Astrocyte of the spinal cord (primary cell): ENCODE results near the gene RGS3.

Source experiments
- DNase-seq: peaks from one replicate; pipeline ENCODE4 v3.0.0; 2011; ENCODE audit warnings: low read depth, low spot score
- H3K4me3 ChIP-seq: 2 replicates; pipeline ENCODE4 v1.5.1; 2011; ENCODE audit warnings: low read depth, mild to moderate bottlenecking, low read length, moderate library complexity
- CTCF ChIP-seq: IDR thresholded peaks from 2 replicates; pipeline ENCODE4 v1.5.1; 2012; ENCODE audit warnings: low read depth, mild to moderate bottlenecking, low read length, inconsistent platforms
- in situ Hi-C: cut with HindIII; loops from 2 replicates; pipeline ENCODE4 v1.10.0; 2017; ENCODE audit warnings: low sequenced_read_pairs

RGS3 gene

DNA sequence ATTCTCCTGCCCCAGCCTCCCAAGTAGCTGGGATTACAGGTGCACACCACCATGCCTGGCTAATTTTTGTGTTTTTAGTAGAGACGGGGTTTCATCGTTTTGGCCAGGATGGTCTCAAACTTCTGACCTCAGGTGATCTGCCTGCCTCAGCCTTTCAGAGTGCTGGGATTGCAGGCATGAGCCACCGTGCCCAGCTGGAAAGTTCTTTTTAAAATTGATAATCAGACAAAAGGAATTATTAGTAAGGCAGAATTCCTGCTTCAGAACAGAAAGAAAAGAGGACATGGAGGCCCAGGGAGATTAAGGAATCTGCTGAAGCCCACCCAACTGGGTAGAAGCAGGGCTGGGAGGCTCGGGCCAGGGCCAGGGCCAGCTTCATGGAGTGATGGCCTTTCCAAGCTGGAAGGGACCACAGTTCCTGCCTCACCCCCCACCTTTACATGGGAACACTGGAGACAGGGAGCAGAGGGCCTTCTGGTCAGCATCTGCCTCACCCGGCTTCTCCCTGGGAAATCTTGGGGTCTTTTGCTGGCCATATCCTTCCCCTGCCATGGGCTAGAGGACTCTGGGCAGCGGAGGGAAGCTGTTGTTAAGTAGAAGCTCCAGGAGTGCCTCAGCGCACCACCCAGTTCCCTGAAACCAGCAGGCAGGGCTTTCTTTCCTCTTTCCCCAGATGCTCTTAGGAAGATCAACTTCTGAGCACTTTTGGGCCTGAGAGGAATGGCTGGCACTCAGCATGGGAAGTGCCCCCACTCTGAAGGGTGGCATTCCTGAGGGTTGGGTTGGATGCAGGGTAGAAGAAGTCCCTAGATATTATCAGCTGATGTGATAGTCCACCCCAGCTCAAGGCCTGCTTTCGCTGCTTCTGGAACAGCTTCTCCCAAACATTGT is 70.1 kb downstream of the RGS3 start:
- in situ Hi-C loops, result no loop called here
- no peak for TF ChIP-seq CTCF
- H3K4me3 ChIP-seq, result no peak overlapping the region
- no peak for DNase-seq

- in situ Hi-C loops, result no loop called here
- no peak overlapping the region for H3K4me3 ChIP-seq
- no peak for TF ChIP-seq CTCF
- no peak for DNase-seq
These were observed 72.2 kb downstream of the RGS3 start for GRCh38 chr9:113535756-113536155.

DNA sequence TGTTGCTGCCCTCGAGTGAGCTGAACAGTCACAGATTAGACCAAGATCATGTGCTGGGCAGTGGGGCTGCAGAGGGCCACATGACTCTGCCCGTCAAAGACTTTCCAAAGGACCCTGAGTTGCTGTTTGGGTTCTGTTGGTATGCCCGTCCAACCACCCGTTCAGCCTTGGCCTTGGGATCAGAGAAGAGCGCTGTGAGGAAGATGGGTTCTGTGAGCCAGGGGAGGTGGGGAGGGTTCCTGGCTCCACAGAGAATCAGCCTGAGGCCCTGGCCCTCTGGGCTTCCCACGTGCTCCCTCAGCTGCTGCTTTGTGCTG is 72.6 kb downstream of the RGS3 start:
- no peak for TF ChIP-seq CTCF
- in situ Hi-C loops, result no loop called here
- DNase-seq, result no peak
- H3K4me3 ChIP-seq, result no peak overlapping the region

DNA sequence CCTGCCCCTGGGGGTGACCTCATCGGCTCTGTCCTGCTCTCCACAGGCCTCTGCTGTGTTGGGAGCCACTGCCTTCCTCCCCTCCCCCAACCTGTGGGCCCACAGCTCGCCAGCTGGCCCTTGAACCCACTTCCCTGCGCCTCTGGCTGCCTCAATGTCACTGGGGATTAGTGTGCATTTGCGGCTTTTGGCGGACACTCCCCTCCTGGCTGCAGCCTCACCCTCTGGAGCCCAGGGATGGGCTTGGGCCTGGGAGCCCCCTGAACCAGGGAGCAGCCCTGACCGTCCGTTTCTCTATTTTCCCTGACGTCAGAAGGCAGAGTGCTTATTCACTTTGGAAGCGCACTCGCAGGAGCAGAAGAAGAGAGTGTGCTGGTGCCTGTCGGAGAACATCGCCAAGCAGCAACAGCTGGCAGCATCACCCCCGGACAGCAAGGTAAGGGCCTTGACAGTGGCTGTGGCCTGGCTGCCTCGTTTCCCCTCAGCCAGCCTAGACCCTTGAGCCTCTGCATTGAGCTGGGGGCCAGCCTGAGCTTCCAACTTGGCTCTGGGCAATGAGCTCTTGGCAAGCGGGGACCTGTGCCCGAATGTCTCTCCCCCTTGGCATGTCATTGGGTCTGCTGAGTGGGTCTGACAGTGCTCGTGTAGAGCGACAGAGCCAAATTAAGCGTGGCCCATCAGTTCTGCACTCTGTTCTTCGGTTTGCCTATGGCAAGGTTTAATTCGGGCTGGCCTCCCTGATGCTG is 73.1 kb downstream of the RGS3 start:
- H3K4me3 ChIP-seq, result no peak overlapping the region
- TF ChIP-seq CTCF, result no peak
- in situ Hi-C loops, result no loop called here
- no peak for DNase-seq

DNA sequence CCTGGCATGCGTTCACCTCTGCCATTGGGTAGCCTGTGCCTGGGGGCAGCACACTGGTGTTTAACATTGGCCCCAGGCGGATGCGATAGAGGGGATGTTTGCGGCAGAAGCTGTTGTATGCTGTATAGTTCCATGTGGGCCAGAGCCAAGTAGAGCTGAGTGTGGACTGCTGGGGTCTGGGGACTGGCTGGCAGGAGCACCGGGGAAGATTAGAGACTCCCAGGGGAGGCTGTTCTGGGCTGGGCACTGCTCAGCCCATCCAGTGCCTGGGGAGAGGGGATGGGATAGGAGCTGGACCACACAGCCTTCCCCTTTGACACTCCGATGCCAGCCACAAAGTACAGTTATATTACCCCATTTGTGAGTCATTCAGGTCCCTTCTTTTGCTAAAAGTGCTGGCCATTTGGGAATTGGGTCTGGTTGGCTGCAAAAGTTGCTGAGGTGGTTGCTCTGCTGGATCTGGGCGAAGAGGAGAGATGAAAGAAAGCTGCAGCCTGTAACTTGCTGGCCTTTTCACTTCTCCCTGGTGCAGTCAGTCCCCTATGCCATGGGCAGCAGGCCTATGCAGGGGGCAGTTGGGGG is 73.8 kb downstream of the RGS3 start:
- no peak for DNase-seq
- H3K4me3 ChIP-seq, result no peak overlapping the region
- TF ChIP-seq CTCF, result no peak
- in situ Hi-C loops, result no loop called here

- no peak overlapping the region for H3K4me3 ChIP-seq
- no peak for TF ChIP-seq CTCF
- DNase-seq, result no peak
- in situ Hi-C loops, result no loop called here
These were observed 74.6 kb downstream of the RGS3 start for GRCh38 chr9:113538131-113538530.
